ENCODE results near the gene IL23R. TPM values are rescaled to one million over a fixed set of nuclear protein-coding genes. Genes with fewer than 3 reads are reported as not detected.

IL23R gene
- total RNA-seq, 4 donors from 2014 or later, result not detected

DNA sequence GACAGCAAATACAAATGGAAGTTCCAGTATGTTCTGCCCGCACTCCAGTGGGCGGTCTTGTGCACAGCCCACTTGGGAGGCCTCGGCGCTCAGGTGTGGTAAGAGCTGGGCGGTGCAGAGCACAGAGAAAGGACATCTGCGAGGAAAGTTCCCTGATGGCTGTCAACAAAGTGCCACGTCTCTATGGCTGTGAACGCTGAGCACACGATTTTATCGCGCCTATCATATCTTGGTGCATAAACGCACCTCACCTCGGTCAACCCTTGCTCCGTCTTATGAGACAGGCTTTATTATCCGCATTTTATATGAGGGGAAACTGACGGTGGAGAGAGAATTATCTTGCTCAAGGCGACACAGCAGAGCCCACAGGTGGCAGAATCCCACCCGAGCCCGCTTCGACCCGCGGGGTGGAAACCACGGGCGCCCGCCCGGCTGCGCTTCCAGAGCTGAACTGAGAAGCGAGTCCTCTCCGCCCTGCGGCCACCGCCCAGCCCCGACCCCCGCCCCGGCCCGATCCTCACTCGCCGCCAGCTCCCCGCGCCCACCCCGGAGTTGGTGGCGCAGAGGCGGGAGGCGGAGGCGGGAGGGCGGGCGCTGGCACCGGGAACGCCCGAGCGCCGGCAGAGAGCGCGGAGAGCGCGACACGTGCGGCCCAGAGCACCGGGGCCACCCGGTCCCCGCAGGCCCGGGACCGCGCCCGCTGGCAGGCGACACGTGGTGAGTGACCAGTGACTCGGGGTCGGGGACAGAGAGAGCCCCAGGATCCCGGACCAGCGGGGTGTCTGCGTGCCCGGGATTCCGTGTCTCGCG lies 141.2 kb downstream of the IL23R start, which contains the start of gene IL12RB2:
TSS of gene IL12RB2 (plus strand) at position 623 of the 810 bp plus-strand sequence. CDS start 12,496 bp downstream, outside the sequence.
- ATAC-seq (peak; percentile 85 to 90), DNase-seq (peak; percentile 7 to 41)
- Histone ChIP-seq H3K36me3 (no peaks in the 10 kb centered on the region), H3K4me3 (peak within 1 kb of the TSS; percentile 57 to 69 (median 65)), H3K9me3 (no peaks in the 10 kb centered on the region), H3K27me3 (peaks cover 0 to 8% (median 0%) of the 10 kb centered on the region in 3 donors), H3K27ac (peak within 1 kb of the TSS; percentile 39 to 76 (median 68)), H3K4me1 (peaks cover 0 to 13% of the 10 kb centered on the region in 2 donors)
- in situ Hi-C loops (cut with MboI; ENCODE audit: low sequenced_read_pairs in 4 of 4), result no loop called here
- TF ChIP-seq, protein P1, sequence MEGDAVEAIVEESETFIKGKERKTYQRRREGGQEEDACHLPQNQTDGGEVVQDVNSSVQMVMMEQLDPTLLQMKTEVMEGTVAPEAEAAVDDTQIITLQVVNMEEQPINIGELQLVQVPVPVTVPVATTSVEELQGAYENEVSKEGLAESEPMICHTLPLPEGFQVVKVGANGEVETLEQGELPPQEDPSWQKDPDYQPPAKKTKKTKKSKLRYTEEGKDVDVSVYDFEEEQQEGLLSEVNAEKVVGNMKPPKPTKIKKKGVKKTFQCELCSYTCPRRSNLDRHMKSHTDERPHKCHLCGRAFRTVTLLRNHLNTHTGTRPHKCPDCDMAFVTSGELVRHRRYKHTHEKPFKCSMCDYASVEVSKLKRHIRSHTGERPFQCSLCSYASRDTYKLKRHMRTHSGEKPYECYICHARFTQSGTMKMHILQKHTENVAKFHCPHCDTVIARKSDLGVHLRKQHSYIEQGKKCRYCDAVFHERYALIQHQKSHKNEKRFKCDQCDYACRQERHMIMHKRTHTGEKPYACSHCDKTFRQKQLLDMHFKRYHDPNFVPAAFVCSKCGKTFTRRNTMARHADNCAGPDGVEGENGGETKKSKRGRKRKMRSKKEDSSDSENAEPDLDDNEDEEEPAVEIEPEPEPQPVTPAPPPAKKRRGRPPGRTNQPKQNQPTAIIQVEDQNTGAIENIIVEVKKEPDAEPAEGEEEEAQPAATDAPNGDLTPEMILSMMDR (IDR thresholded peaks at IDR 0.05 in 4 of 5, conservative IDR thresholded peaks at IDR 0.05 in 1 of 5), result no peak
- TF ChIP-seq POLR2A (IDR thresholded peaks at IDR 0.05), result peak in 1 of 2 donors; percentile 40
- intact Hi-C loops (cut with DNase I; ENCODE audit: low total_unique reads), result no loop called here

DNA sequence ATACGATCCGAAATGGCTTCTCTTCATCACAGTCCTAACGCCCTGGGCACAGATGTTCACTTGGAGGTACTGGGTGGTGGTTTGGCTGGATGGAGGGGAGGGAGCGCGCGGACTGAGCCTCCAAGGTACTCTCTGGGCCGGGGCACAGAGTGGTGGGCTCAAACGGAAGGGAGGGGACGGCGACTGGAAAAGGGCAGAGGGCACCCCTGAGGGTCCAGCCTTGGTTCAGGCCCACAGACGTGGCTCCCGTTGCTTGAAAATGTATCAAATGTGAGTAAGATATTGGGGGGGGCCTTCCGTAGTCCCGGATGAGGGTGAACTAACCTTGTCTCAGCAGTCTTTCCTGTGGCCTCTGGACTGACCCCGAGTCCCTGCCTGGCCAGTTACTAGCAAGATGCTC lies 141.9 kb downstream of the IL23R start:
- H3K4me1 ChIP-seq, result peaks cover 0 to 13% of the 10 kb centered on the region in 2 donors
- TF ChIP-seq, protein P1 (IDR thresholded peaks at IDR 0.05 in 4 of 5, conservative IDR thresholded peaks at IDR 0.05 in 1 of 5), result no peak
- no peak for TF ChIP-seq POLR2A (IDR thresholded peaks at IDR 0.05)
- peak; percentile 20 to 49 for ATAC-seq
- H3K9me3 ChIP-seq, result no peaks in the 10 kb centered on the region
- intact Hi-C loops (cut with DNase I; ENCODE audit: low total_unique reads) (no loop called here), in situ Hi-C loops (cut with MboI; ENCODE audit: low sequenced_read_pairs in 4 of 4) (no loop called here)
- H3K27me3 ChIP-seq, result peaks cover 0 to 8% (median 0%) of the 10 kb centered on the region in 3 donors
- no peaks in the 10 kb centered on the region for H3K36me3 ChIP-seq
- no peak for DNase-seq
- peak overlapping the region in 3 of 4 donors; percentile 67 to 76 (median 70) for H3K27ac ChIP-seq
- peak overlapping the region; percentile 57 to 69 (median 65) for H3K4me3 ChIP-seq

Other genes starting within 250 kb of the IL23R start
- gene DNAI4, start 241.6 kb upstream of the IL23R start, total RNA-seq, result under 1 TPM in 3 of 4 donors, not detected in 1; 0.19 to 0.41 (median 0.29) TPM
- gene MIER1, start 241.5 kb upstream of the IL23R start, total RNA-seq, result 10 to 100 TPM; 14.8 to 21.7 (median 15.4) TPM
- gene SLC35D1, start 112.3 kb upstream of the IL23R start, total RNA-seq, result 1 to 10 TPM; 6.7 to 9.3 (median 8.1) TPM
- not detected for gene C1orf141, start 31.5 kb upstream of the IL23R start, total RNA-seq
- 10 to 100 TPM in 1 of 4 donors, 1 to 10 TPM in 3; 3.2 to 14.0 (median 9.2) TPM for gene IL12RB2, start 141.4 kb downstream of the IL23R start, total RNA-seq

All from gastrocnemius medialis (tissue), 4 donors.